Prostate gland (tissue), 2 donors: ENCODE data around the gene TSC22D2. TPM values are rescaled to one million over a fixed set of nuclear protein-coding genes. Genes with fewer than 3 reads are reported as not detected.

Experiments
- DNase-seq: peaks from one replicate; pipeline ENCODE4 v3.0.0-alpha.2; 2019; ENCODE audit warnings: low spot score
- H3K27ac ChIP-seq, 2 donors: fragments of 200-600 bp; sonication (generic); 2 replicates each; pipeline ENCODE4 v1.5.1; 2017 to 2019
- H3K27me3 ChIP-seq: fragments of 200-600 bp; sonication (generic); replicated peaks from 2 replicates; pipeline ENCODE4 v1.5.1; 2019; ENCODE audit not compliant: insufficient read depth
- H3K36me3 ChIP-seq, 2 donors: fragments of 200-600 bp; sonication (generic); 1 replicate in 1 of 2; 2 replicates in 1 of 2; pipeline versions ENCODE4 v1.5.1 to v1.8.1; 2017 to 2019
- H3K4me1 ChIP-seq: fragments of 200-600 bp; sonication (generic); replicated peaks from 2 replicates; pipeline ENCODE4 v1.5.1; 2019
- H3K4me3 ChIP-seq, 2 donors: fragments of 200-600 bp; sonication (generic); 2 replicates each; pipeline ENCODE4 v1.5.1; 2017 to 2019
- H3K9me3 ChIP-seq: fragments of 200-600 bp; sonication (generic); 2 replicates; pipeline ENCODE4 v1.5.1; 2017
- CTCF ChIP-seq, 4 experiments: fragments of 200-600 bp in 2 of 4; fragments of 450-650 bp in 2 of 4; sonication (generic) in 2 of 4; IDR thresholded peaks; 1 replicate in 3 of 4; 2 replicates in 1 of 4; pipeline ENCODE4 v1.5.1; 2016 to 2019; ENCODE audit warnings: antibody characterized with exemption in 4 of 4, mild to moderate bottlenecking in 2 of 4, moderate library complexity in 2 of 4
- POLR2A ChIP-seq: fragments of 450-650 bp; IDR thresholded peaks from one replicate; pipeline ENCODE4 v1.6.1; 2016; ENCODE audit warnings: antibody characterized with exemption, mild to moderate bottlenecking
- POLR2AphosphoS5 ChIP-seq: sonication (generic); formaldehyde crosslinking; IDR thresholded peaks from one replicate; pipeline ENCODE4 v1.6.1; 2017; ENCODE audit warnings: antibody characterized with exemption
- WGBS: methylation state at CpG from one replicate; pipeline ENCODE4 v1.1.5; 2018; 5-methylcytosine and 5-hydroxymethylcytosine counted together
- intact Hi-C: fragments of 100-400 bp; cut with DNase I; formaldehyde crosslinking; loops from one replicate; pipeline ENCODE4 v1.14.2; 2022
- total RNA-seq, 2 donors: library from RNA; depleted of rRNA; stranded (reverse); fragments of >200 nt; gene quantifications; one replicate each; pipeline ENCODE4 v1.1.0, GENCODE V29; 2016

The TSC22D2 gene
- total RNA-seq, 2 donors from 2014 or later, result 9.6 to 29.2 TPM

- WGBS, result 24% methylated on average over 1 of the region's 1 CpG
- no peak overlapping the region for H3K4me3 ChIP-seq
- DNase-seq, result no peak
- H3K27ac ChIP-seq, result no peak overlapping the region
- no peaks in the 10 kb centered on the region for H3K27me3 ChIP-seq
- no peaks in the 10 kb centered on the region for H3K9me3 ChIP-seq
- TF ChIP-seq POLR2A (no peak), CTCF (IDR thresholded peaks at IDR 0.05) (no peak), POLR2AphosphoS5 (no peak)
- no peaks in the 10 kb centered on the region for H3K36me3 ChIP-seq
- H3K4me1 ChIP-seq, result no peaks in the 10 kb centered on the region
- intact Hi-C loops, result no loop called here
These were observed 14.4 kb upstream of the TSC22D2 start for GRCh38 chr3:150393745-150394144.

- Histone ChIP-seq H3K9me3 (no peaks in the 10 kb centered on the region), H3K27ac (no peak overlapping the region)
- intact Hi-C loops, result no loop called here
These were observed 13.5 kb upstream of the TSC22D2 start for GRCh38 chr3:150394606-150395005.

DNA sequence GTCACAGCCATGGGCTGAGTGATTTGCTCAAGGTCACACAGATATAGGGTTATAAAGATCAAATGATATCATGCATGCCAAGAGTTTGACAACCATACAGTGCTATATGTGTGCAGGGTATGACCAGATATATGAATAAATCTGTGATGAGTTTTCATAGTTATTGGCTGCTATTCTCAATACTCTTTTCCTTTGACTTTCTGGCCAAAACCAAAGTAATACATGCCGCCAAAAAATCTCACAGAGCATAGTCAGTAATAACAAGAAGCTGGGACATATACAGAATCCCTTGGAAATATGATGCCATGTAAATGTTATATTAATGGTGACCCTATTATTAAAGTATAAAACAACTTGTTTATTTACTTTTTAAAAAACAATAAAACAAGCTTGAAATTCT is 11.6 kb upstream of the TSC22D2 start:
- DNase-seq, result no peak
- WGBS, result 0% methylated on average over 1 of the region's 1 CpG
- no peak overlapping the region for H3K27ac ChIP-seq

More at GRCh38 chr3:150394606-150395005, 13.5 kb upstream of the TSC22D2 start:
- DNase-seq, result no peak
- H3K4me1 ChIP-seq, result no peaks in the 10 kb centered on the region
- no peak for TF ChIP-seq POLR2A
- no peak for TF ChIP-seq POLR2AphosphoS5
- no peak for TF ChIP-seq CTCF (IDR thresholded peaks at IDR 0.05)
- no peaks in the 10 kb centered on the region for H3K27me3 ChIP-seq
- WGBS, result 89% methylated on average over 2 of the region's 2 CpGs
- H3K36me3 ChIP-seq, result no peaks in the 10 kb centered on the region
- H3K4me3 ChIP-seq, result no peak overlapping the region

DNA sequence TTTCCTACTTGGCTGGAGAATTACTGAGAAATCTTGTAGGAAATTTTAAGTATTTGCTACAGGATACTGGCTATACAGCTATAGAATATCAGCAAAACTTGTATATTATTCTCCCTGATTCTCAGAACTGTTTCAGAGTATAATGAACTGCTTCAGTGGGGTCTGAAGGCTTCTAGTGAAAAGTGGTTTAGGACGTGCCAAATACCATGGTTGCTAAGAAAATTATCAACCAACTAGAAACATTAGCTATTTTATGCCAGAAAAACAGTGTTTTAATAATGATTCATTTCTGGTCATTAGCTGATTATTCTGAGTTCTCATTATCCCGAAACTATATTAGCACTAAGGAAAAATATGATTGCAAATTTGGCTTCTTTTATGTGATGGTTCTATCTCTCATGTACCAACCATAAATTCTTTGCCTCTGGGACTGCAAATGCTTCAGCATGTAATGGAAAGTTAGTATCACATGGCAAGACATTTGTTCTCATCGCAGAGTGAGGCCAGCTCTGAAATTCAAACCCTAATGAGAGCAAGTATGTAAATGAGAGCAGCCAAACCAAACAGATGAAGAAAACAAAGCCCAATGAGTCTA is 11.0 kb upstream of the TSC22D2 start:
- Histone ChIP-seq H3K27ac (no peak overlapping the region), H3K9me3 (no peaks in the 10 kb centered on the region), H3K36me3 (no peaks in the 10 kb centered on the region), H3K27me3 (no peaks in the 10 kb centered on the region), H3K4me1 (no peaks in the 10 kb centered on the region), H3K4me3 (no peak overlapping the region)
- intact Hi-C loops, result no loop called here
- TF ChIP-seq CTCF (IDR thresholded peaks at IDR 0.05) (no peak), POLR2A (no peak), POLR2AphosphoS5 (no peak)
- DNase-seq, result no peak
- 71% methylated on average over 3 of the region's 3 CpGs for WGBS

More for the DNA sequence above, 11.6 kb upstream of the TSC22D2 start:
- H3K36me3 ChIP-seq, result no peaks in the 10 kb centered on the region
- H3K4me1 ChIP-seq, result no peaks in the 10 kb centered on the region
- intact Hi-C loops, result no loop called here
- TF ChIP-seq POLR2A (no peak), POLR2AphosphoS5 (no peak), CTCF (IDR thresholded peaks at IDR 0.05) (no peak)
- H3K27me3 ChIP-seq, result no peaks in the 10 kb centered on the region
- H3K4me3 ChIP-seq, result no peak overlapping the region
- H3K9me3 ChIP-seq, result no peaks in the 10 kb centered on the region

DNA sequence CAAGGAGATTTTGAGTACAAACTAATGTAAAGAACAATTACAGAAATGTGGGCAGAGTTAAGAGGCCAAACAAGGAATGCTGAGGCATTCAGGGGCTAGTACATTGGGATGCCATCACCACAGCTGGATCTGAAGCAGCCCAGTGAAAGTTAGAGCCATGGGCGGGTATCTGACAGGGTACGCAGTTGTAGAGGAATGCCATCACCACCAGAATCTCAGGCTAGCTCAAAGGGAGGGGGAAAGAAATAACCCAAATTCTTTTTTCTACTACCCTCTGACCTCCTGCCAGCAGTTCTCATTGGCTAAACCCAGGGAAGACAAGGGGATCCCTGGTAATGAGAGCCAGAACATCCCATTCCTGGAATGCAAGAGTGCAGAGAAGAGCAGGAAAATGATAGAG is 9.0 kb upstream of the TSC22D2 start:
- no peak for DNase-seq
- Histone ChIP-seq H3K27ac (no peak overlapping the region), H3K4me3 (no peak overlapping the region), H3K4me1 (no peaks in the 10 kb centered on the region), H3K9me3 (no peaks in the 10 kb centered on the region), H3K27me3 (no peaks in the 10 kb centered on the region), H3K36me3 (no peaks in the 10 kb centered on the region)
- TF ChIP-seq POLR2AphosphoS5 (no peak), POLR2A (no peak), CTCF (IDR thresholded peaks at IDR 0.05) (no peak)
- intact Hi-C loops, result no loop called here
- 95% methylated on average over 2 of the region's 2 CpGs for WGBS
